Measurements from ENCODE around the gene RAB25.

- no peak for TF ChIP-seq PHF8 (IDR thresholded peaks at IDR 0.05; ENCODE audit: borderline replicate concordance, low read depth)
- no peak for TF ChIP-seq ZC3H11A (IDR thresholded peaks at IDR 0.05)
- TF ChIP-seq CTCF (IDR thresholded peaks at IDR 0.05), result no peak
- TF ChIP-seq POLR2A (IDR thresholded peaks at IDR 0.05; ENCODE audit: low read length), result no peak
- no peak for TF ChIP-seq CHD2 (IDR thresholded peaks at IDR 0.05; ENCODE audit: low read length, partially characterized antibody)
- TF ChIP-seq JUN (IDR thresholded peaks at IDR 0.05), result no peak
- TF ChIP-seq RFX5 (IDR thresholded peaks at IDR 0.05), result no peak
- no peak for TF ChIP-seq ZSCAN20 (CRISPR knock-in tag; IDR thresholded peaks at IDR 0.05)
- TF ChIP-seq MAX (IDR thresholded peaks at IDR 0.05), result no peak
- no peak for TF ChIP-seq EHMT2 (IDR thresholded peaks at IDR 0.05; ENCODE audit: low read depth)
- no peak for TF ChIP-seq SMC3 (IDR thresholded peaks at IDR 0.05)
These were observed 58.7 kb downstream of the RAB25 start for GRCh38 chr1:156119503-156120209.
